Measurements from ENCODE around the gene MLXIP.

The MLXIP gene

GRCh38 chr12:122062832-122063693 lies 15.5 kb upstream of the MLXIP start:
- Histone ChIP-seq H3K4me3 (ENCODE audit: insufficient read depth, low read depth, low read length, poor library complexity, severe bottlenecking) (no peak overlapping the region), H3K27me3 (replicated peaks; ENCODE audit: control insufficient read depth, insufficient read depth, low read length, poor library complexity, severe bottlenecking) (no peaks in the 10 kb centered on the region), H3K4me1 (ENCODE audit: control insufficient read depth, insufficient read depth, low read length, poor library complexity, severe bottlenecking) (no peaks in the 10 kb centered on the region), H3K27ac (ENCODE audit: insufficient read depth, low read length, poor library complexity, severe bottlenecking) (no peak overlapping the region), H3K36me3 (ENCODE audit: control insufficient read depth, insufficient read depth, low read length) (no peaks in the 10 kb centered on the region), H3K9me3 (ENCODE audit: control insufficient read depth, low read length) (no peaks in the 10 kb centered on the region)
- no peak for DNase-seq

DNA sequence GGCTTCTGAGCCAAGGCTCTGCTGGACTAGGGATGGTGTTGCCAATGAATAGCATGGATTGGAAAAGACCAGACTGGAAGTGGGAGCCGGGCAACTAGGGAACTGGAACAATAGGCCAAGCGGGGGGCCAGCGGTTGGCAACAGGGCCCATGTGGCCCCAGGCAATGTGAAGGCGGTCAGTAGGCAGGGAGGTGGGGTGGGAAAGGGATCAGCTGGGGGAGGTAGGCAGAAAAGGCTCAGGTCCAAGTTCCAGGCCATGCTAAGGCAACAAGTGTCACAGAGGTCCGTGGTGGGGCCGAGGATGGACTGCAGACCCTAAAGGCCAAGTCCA lies 14.9 kb upstream of the MLXIP start:
- Histone ChIP-seq H3K27me3 (replicated peaks; ENCODE audit: control insufficient read depth, insufficient read depth, low read length, poor library complexity, severe bottlenecking) (no peaks in the 10 kb centered on the region), H3K4me1 (ENCODE audit: control insufficient read depth, insufficient read depth, low read length, poor library complexity, severe bottlenecking) (peaks cover 4% of the 10 kb centered on the region), H3K4me3 (ENCODE audit: insufficient read depth, low read depth, low read length, poor library complexity, severe bottlenecking) (no peak overlapping the region), H3K9me3 (ENCODE audit: control insufficient read depth, low read length) (no peaks in the 10 kb centered on the region), H3K27ac (ENCODE audit: insufficient read depth, low read length, poor library complexity, severe bottlenecking) (no peak overlapping the region), H3K36me3 (ENCODE audit: control insufficient read depth, insufficient read depth, low read length) (no peaks in the 10 kb centered on the region)
- DNase-seq = no peak

GRCh38 chr12:122064025-122064777 lies 14.4 kb upstream of the MLXIP start:
- no peak for DNase-seq
- Histone ChIP-seq H3K36me3 (ENCODE audit: control insufficient read depth, insufficient read depth, low read length) (no peaks in the 10 kb centered on the region), H3K27me3 (replicated peaks; ENCODE audit: control insufficient read depth, insufficient read depth, low read length, poor library complexity, severe bottlenecking) (no peaks in the 10 kb centered on the region), H3K27ac (ENCODE audit: insufficient read depth, low read length, poor library complexity, severe bottlenecking) (no peak overlapping the region), H3K4me1 (ENCODE audit: control insufficient read depth, insufficient read depth, low read length, poor library complexity, severe bottlenecking) (peaks cover 4% of the 10 kb centered on the region), H3K9me3 (ENCODE audit: control insufficient read depth, low read length) (no peaks in the 10 kb centered on the region), H3K4me3 (ENCODE audit: insufficient read depth, low read depth, low read length, poor library complexity, severe bottlenecking) (no peak overlapping the region)

GRCh38 chr12:122064780-122065588 lies 13.6 kb upstream of the MLXIP start:
- H3K9me3 ChIP-seq (ENCODE audit: control insufficient read depth, low read length) = no peaks in the 10 kb centered on the region
- H3K27me3 ChIP-seq (replicated peaks; ENCODE audit: control insufficient read depth, insufficient read depth, low read length, poor library complexity, severe bottlenecking) = no peaks in the 10 kb centered on the region
- H3K36me3 ChIP-seq (ENCODE audit: control insufficient read depth, insufficient read depth, low read length) = no peaks in the 10 kb centered on the region
- H3K4me1 ChIP-seq (ENCODE audit: control insufficient read depth, insufficient read depth, low read length, poor library complexity, severe bottlenecking) = peaks cover 4% of the 10 kb centered on the region
- DNase-seq = no peak
- H3K4me3 ChIP-seq (ENCODE audit: insufficient read depth, low read depth, low read length, poor library complexity, severe bottlenecking) = no peak overlapping the region
- H3K27ac ChIP-seq (ENCODE audit: insufficient read depth, low read length, poor library complexity, severe bottlenecking) = no peak overlapping the region

DNA sequence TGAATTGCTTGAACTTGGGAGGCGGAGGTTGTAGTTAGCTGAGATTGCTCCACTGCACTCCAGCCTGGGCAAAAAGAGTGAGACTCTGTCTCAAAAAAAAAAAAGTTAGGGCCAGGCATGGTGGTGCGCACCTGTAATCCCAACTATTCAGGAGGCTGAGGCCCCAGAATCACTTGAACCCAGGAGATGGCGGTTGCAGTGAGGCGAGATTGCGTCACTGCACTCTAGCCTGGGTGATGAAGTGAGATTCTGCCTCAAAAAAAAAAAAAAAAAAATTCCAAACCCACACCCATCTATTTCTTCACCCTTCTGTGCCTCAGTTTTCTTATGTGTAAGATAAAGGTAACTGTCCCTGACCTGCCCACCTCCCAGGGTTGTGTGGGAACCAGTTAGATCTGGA lies 11.0 kb upstream of the MLXIP start:
- peaks cover 4% of the 10 kb centered on the region for H3K4me1 ChIP-seq (ENCODE audit: control insufficient read depth, insufficient read depth, low read length, poor library complexity, severe bottlenecking)
- H3K27me3 ChIP-seq (replicated peaks; ENCODE audit: control insufficient read depth, insufficient read depth, low read length, poor library complexity, severe bottlenecking) = no peaks in the 10 kb centered on the region
- no peak for DNase-seq
- no peaks in the 10 kb centered on the region for H3K9me3 ChIP-seq (ENCODE audit: control insufficient read depth, low read length)
- no peak overlapping the region for H3K27ac ChIP-seq (ENCODE audit: insufficient read depth, low read length, poor library complexity, severe bottlenecking)
- no peaks in the 10 kb centered on the region for H3K36me3 ChIP-seq (ENCODE audit: control insufficient read depth, insufficient read depth, low read length)
- H3K4me3 ChIP-seq (ENCODE audit: insufficient read depth, low read depth, low read length, poor library complexity, severe bottlenecking) = no peak overlapping the region

DNA sequence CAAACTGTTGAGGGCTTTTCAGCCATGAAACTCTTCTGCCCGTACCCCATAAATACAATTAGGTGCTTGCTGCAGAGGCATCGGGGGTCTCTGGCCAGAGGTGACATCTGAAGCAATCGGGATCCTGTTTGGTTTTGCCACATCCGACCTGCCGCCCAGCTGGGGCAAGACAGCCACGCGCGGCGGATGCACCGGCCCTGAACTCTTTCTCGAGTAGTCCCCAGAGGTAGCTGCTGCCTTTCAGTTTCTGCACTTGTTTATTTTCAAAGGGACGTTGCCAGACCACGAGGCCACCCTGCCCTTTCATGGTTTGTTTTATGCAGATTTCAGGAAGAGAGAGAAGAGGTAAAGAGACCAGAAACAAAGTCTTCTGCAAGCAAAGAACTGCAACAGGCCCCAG lies 10.6 kb upstream of the MLXIP start:
- Histone ChIP-seq H3K27me3 (replicated peaks; ENCODE audit: control insufficient read depth, insufficient read depth, low read length, poor library complexity, severe bottlenecking) (no peaks in the 10 kb centered on the region), H3K4me3 (ENCODE audit: insufficient read depth, low read depth, low read length, poor library complexity, severe bottlenecking) (no peak overlapping the region), H3K36me3 (ENCODE audit: control insufficient read depth, insufficient read depth, low read length) (no peaks in the 10 kb centered on the region), H3K4me1 (ENCODE audit: control insufficient read depth, insufficient read depth, low read length, poor library complexity, severe bottlenecking) (peaks cover 4% of the 10 kb centered on the region), H3K9me3 (ENCODE audit: control insufficient read depth, low read length) (no peaks in the 10 kb centered on the region), H3K27ac (ENCODE audit: insufficient read depth, low read length, poor library complexity, severe bottlenecking) (no peak overlapping the region)
- DNase-seq = no peak

DNA sequence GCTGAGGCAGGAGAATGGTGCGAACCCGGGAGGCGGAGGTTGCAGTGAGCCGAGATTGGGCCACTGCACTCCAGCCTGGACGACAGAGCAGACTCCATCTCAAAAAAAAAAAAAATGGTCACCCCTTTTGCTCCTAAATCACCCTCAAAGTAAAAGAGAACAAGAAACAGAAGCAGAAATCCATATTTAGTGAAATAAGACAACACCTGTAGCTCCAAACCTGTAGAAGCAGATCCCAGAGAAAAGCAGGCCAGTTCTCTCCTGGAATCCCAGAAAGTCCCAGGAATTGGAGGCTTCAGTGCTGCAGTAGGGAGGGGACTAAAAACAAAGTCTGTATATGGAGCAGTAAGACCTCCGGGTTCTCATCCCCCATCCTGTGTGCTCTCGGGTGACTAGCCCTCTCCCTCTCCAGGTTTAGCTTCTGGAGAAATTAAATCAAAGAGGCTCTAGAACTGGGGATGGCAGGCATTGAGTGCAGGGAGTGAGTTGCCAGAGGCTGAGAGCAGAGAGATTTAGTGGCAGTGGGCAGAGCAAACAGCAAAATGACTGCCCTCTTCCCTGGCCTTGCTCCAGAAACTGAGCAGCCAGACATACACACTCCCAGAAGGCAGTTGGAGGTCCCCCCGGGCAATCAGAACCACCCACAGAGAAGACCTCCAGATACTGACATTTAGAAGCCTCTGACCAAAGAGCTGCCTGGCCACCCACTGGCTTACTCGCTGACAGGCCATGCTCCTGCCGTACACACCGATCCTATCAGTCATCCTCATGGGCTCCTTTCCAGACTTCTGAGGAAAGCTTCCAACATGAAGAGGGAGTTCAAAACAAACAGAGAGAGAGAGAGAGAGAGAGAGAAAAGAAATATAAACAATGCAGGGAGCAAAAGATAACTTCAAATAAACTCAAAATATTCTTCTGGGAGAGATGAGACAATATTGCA lies 6.3 kb upstream of the MLXIP start:
- peaks cover 4% of the 10 kb centered on the region for H3K4me1 ChIP-seq (ENCODE audit: control insufficient read depth, insufficient read depth, low read length, poor library complexity, severe bottlenecking)
- H3K27me3 ChIP-seq (replicated peaks; ENCODE audit: control insufficient read depth, insufficient read depth, low read length, poor library complexity, severe bottlenecking) = no peaks in the 10 kb centered on the region
- no peak overlapping the region for H3K27ac ChIP-seq (ENCODE audit: insufficient read depth, low read length, poor library complexity, severe bottlenecking)
- H3K36me3 ChIP-seq (ENCODE audit: control insufficient read depth, insufficient read depth, low read length) = no peaks in the 10 kb centered on the region
- H3K9me3 ChIP-seq (ENCODE audit: control insufficient read depth, low read length) = no peaks in the 10 kb centered on the region
- no peak overlapping the region for H3K4me3 ChIP-seq (ENCODE audit: insufficient read depth, low read depth, low read length, poor library complexity, severe bottlenecking)
- DNase-seq = no peak

DNA sequence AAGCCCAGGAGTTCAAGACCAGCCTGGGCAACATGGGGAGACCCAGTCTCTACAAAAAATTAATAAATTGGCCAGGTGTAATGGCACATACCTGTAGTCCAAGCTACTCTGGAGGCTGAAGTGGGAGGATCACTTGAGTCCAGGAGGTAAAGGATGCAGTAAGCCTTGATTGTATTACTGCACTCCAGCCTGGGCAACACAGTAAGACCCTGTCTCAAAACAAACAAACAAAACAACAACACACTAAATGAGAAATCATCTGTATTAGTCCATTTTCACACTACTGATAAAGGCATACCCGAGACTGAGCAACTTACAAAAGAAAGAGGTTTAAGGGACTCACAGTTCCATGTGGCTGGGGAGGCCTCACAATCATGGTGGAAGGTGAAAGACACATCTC lies 4.7 kb upstream of the MLXIP start:
- H3K4me3 ChIP-seq (ENCODE audit: insufficient read depth, low read depth, low read length, poor library complexity, severe bottlenecking) = no peak overlapping the region
- no peaks in the 10 kb centered on the region for H3K9me3 ChIP-seq (ENCODE audit: control insufficient read depth, low read length)
- no peak overlapping the region for H3K27ac ChIP-seq (ENCODE audit: insufficient read depth, low read length, poor library complexity, severe bottlenecking)
- H3K36me3 ChIP-seq (ENCODE audit: control insufficient read depth, insufficient read depth, low read length) = no peaks in the 10 kb centered on the region
- DNase-seq = no peak
- H3K4me1 ChIP-seq (ENCODE audit: control insufficient read depth, insufficient read depth, low read length, poor library complexity, severe bottlenecking) = peaks cover 4% of the 10 kb centered on the region
- no peaks in the 10 kb centered on the region for H3K27me3 ChIP-seq (replicated peaks; ENCODE audit: control insufficient read depth, insufficient read depth, low read length, poor library complexity, severe bottlenecking)

DNA sequence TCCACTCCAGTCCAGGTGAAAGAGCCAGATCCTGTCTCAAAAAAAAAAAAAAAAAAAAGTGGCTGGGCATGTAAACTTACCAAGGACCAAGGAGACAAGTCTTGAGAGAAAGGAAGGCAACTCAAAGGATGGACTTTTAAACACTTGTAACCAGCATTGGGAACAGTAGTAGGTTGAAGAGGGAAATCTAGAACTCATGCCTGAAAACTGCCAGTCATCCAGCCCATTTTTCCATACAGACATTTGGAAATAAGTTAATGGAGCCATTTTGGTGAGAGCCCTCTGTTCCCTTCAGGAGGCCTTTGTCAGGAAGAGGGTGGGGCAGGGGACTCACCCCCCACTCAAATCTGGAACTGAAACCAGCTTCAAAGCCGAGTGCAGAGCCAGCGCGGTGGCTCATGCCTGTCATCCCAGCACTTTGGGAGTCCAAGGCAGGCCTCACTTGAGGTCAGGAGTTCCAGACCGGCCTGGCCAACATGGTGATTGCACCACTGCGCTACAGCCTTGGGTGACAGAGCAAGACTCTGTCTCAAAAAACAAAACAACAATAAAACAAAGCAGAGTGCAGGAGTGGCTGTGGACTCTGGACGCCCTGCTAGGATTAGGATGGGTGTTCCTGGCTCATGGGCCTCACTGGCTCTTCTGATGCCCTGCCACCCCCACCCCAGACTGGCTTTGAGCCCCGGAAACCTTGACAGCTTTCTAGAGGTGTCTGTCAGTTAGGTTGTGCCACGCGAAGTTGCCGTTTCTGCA lies 1.6 kb upstream of the MLXIP start:
- Histone ChIP-seq H3K27ac (ENCODE audit: insufficient read depth, low read length, poor library complexity, severe bottlenecking) (no peak overlapping the region), H3K36me3 (ENCODE audit: control insufficient read depth, insufficient read depth, low read length) (no peaks in the 10 kb centered on the region), H3K27me3 (replicated peaks; ENCODE audit: control insufficient read depth, insufficient read depth, low read length, poor library complexity, severe bottlenecking) (no peaks in the 10 kb centered on the region), H3K9me3 (ENCODE audit: control insufficient read depth, low read length) (no peaks in the 10 kb centered on the region), H3K4me1 (ENCODE audit: control insufficient read depth, insufficient read depth, low read length, poor library complexity, severe bottlenecking) (peaks cover 18% of the 10 kb centered on the region), H3K4me3 (ENCODE audit: insufficient read depth, low read depth, low read length, poor library complexity, severe bottlenecking) (no peak overlapping the region)
- no peak for DNase-seq
